ENCODE data around the gene IL1B. TPM values are rescaled to one million over a fixed set of nuclear protein-coding genes. Genes with fewer than 3 reads are reported as not detected.
"Not testable (repeated sequence)": the region's sequence is repeated elsewhere in the genome, so short reads cannot be mapped to it uniquely, and the experiment has no call there.

Gene IL1B
- polyA plus RNA-seq, 4 donors, result 2.7 to 5.3 (median 3.1) TPM

GRCh38 chr2:112833976-112834375 is 2.6 kb downstream of the IL1B start:
- DNase-seq (no peak), FAIRE-seq (no peak)
- no peaks in the 10 kb centered on the region for H3K27me3 ChIP-seq (ENCODE audit: control insufficient read depth in 3 of 3, insufficient read depth in 3 of 3, low read length in 3 of 3)
- peak overlapping the region in 1 of 3 donors; percentile 24 for H3K27ac ChIP-seq (ENCODE audit: low read depth in 1 of 3, low read length in 2 of 3)
- peaks cover 0 to 3% (median 0%) of the 10 kb centered on the region in 3 donors for H3K36me3 ChIP-seq (ENCODE audit: control insufficient read depth in 3 of 3, insufficient read depth in 2 of 3, low read depth in 1 of 3, low read length in 3 of 3)
- no peak overlapping the region for H3K4me3 ChIP-seq (ENCODE audit: low read depth in 1 of 3, low read length in 3 of 3)
- no peaks in the 10 kb centered on the region for H3K9me3 ChIP-seq (ENCODE audit: control insufficient read depth in 2 of 2, insufficient read depth in 1 of 2, low read depth in 1 of 2, low read length in 1 of 2)
- peaks cover 0 to 38% (median 2%) of the 10 kb centered on the region in 3 donors for H3K4me1 ChIP-seq (ENCODE audit: control insufficient read depth in 3 of 3, insufficient read depth in 2 of 3, low read depth in 1 of 3, low read length in 2 of 3)

DNA sequence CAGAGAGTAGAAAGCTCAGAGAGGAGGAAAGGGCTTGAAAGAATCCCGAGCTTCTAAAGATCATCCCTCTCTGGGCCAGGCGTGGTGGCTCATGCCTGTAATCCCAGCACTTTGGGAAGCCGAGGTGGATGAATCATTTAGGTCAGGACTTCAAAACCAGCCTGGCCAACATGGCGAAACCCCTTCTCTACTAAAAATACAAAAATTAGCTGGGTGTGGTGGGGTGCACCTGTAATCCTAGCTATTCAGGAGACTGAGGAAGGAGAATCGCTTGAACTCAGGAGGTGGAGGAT is 3.0 kb downstream of the IL1B start:
- WGBS, 3 donors, result 89 to 92% (median 91%) methylated on average over 5 of the region's 5 CpGs
- peaks cover 0 to 38% (median 2%) of the 10 kb centered on the region in 3 donors for H3K4me1 ChIP-seq (ENCODE audit: control insufficient read depth in 3 of 3, insufficient read depth in 2 of 3, low read depth in 1 of 3, low read length in 2 of 3)
- H3K27me3 ChIP-seq (ENCODE audit: control insufficient read depth in 3 of 3, insufficient read depth in 3 of 3, low read length in 3 of 3); FAIRE-seq; H3K27ac ChIP-seq (ENCODE audit: low read depth in 1 of 3, low read length in 2 of 3); H3K9me3 ChIP-seq (ENCODE audit: control insufficient read depth in 2 of 2, insufficient read depth in 1 of 2, low read depth in 1 of 2, low read length in 1 of 2); H3K36me3 ChIP-seq (ENCODE audit: control insufficient read depth in 3 of 3, insufficient read depth in 2 of 3, low read depth in 1 of 3, low read length in 3 of 3); DNase-seq; H3K4me3 ChIP-seq (ENCODE audit: low read depth in 1 of 3, low read length in 3 of 3): not testable (repeated sequence)

GRCh38 chr2:112832841-112833638 is 3.5 kb downstream of the IL1B start:
- Histone ChIP-seq H3K9me3 (ENCODE audit: control insufficient read depth in 2 of 2, insufficient read depth in 1 of 2, low read depth in 1 of 2, low read length in 1 of 2) (no peaks in the 10 kb centered on the region), H3K27ac (ENCODE audit: low read depth in 1 of 3, low read length in 2 of 3) (no peak overlapping the region), H3K36me3 (ENCODE audit: control insufficient read depth in 3 of 3, insufficient read depth in 2 of 3, low read depth in 1 of 3, low read length in 3 of 3) (peaks cover 0 to 3% (median 0%) of the 10 kb centered on the region in 3 donors), H3K4me1 (ENCODE audit: control insufficient read depth in 3 of 3, insufficient read depth in 2 of 3, low read depth in 1 of 3, low read length in 2 of 3) (peaks cover 0 to 38% (median 2%) of the 10 kb centered on the region in 3 donors), H3K4me3 (ENCODE audit: low read depth in 1 of 3, low read length in 3 of 3) (no peak overlapping the region), H3K27me3 (ENCODE audit: control insufficient read depth in 3 of 3, insufficient read depth in 3 of 3, low read length in 3 of 3) (no peaks in the 10 kb centered on the region)
- no peak for DNase-seq
- WGBS, 3 donors, result 94 to 97% (median 95%) methylated on average over 14 of the region's 14 CpGs
- no peak for FAIRE-seq

GRCh38 chr2:112831946-112832840 is 4.4 kb downstream of the IL1B start:
- WGBS, 3 donors, result 81 to 85% (median 82%) methylated on average over 15 of the region's 15 CpGs
- Histone ChIP-seq H3K4me1 (ENCODE audit: control insufficient read depth in 3 of 3, insufficient read depth in 2 of 3, low read depth in 1 of 3, low read length in 2 of 3) (peaks cover 0 to 36% (median 2%) of the 10 kb centered on the region in 3 donors), H3K9me3 (ENCODE audit: control insufficient read depth in 2 of 2, insufficient read depth in 1 of 2, low read depth in 1 of 2, low read length in 1 of 2) (no peaks in the 10 kb centered on the region), H3K36me3 (ENCODE audit: control insufficient read depth in 3 of 3, insufficient read depth in 2 of 3, low read depth in 1 of 3, low read length in 3 of 3) (peaks cover 0 to 3% (median 0%) of the 10 kb centered on the region in 3 donors), H3K27ac (ENCODE audit: low read depth in 1 of 3, low read length in 2 of 3) (no peak overlapping the region), H3K27me3 (ENCODE audit: control insufficient read depth in 3 of 3, insufficient read depth in 3 of 3, low read length in 3 of 3) (no peaks in the 10 kb centered on the region), H3K4me3 (ENCODE audit: low read depth in 1 of 3, low read length in 3 of 3) (no peak overlapping the region)
- FAIRE-seq (no peak), DNase-seq (no peak)

DNA sequence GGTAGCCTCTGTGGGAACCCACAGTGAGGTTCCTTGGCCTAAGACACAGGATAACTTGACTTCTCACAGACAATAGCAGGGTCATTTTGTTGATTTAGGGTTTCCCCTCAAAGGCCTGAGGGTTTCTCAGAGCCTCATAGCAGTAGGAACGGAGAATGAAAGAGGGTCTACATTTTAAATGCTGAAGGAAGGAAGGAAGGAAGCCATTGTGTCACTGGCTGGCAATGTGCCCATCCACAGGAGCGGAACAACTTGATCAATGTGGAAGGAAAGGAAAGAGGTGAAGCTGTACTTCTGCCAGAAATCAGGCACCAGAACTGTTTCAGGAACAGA is 5.1 kb downstream of the IL1B start:
- H3K36me3 ChIP-seq (ENCODE audit: control insufficient read depth in 3 of 3, insufficient read depth in 2 of 3, low read depth in 1 of 3, low read length in 3 of 3), result peaks cover 0 to 3% (median 0%) of the 10 kb centered on the region in 3 donors
- 42 to 52% (median 47%) methylated on average over 2 of the region's 2 CpGs for WGBS, 3 donors
- no peaks in the 10 kb centered on the region for H3K9me3 ChIP-seq (ENCODE audit: control insufficient read depth in 2 of 2, insufficient read depth in 1 of 2, low read depth in 1 of 2, low read length in 1 of 2)
- H3K27me3 ChIP-seq (ENCODE audit: control insufficient read depth in 3 of 3, insufficient read depth in 3 of 3, low read length in 3 of 3), result no peaks in the 10 kb centered on the region
- H3K27ac ChIP-seq (ENCODE audit: low read depth in 1 of 3, low read length in 2 of 3), result no peak overlapping the region
- H3K4me1 ChIP-seq (ENCODE audit: control insufficient read depth in 3 of 3, insufficient read depth in 2 of 3, low read depth in 1 of 3, low read length in 2 of 3), result peaks cover 0 to 32% (median 2%) of the 10 kb centered on the region in 3 donors
- DNase-seq (no peak), FAIRE-seq (no peak)
- H3K4me3 ChIP-seq (ENCODE audit: low read depth in 1 of 3, low read length in 3 of 3), result no peak overlapping the region

- H3K36me3 ChIP-seq (ENCODE audit: control insufficient read depth in 3 of 3, insufficient read depth in 2 of 3, low read depth in 1 of 3, low read length in 3 of 3), result peaks cover 0 to 3% (median 0%) of the 10 kb centered on the region in 3 donors
- no peak for FAIRE-seq
These were observed 5.7 kb downstream of the IL1B start for GRCh38 chr2:112830682-112831512.

GRCh38 chr2:112829961-112830681 is 6.5 kb downstream of the IL1B start:
- no peak for FAIRE-seq

More at GRCh38 chr2:112830682-112831512, 5.7 kb downstream of the IL1B start:
- peaks cover 0 to 26% (median 2%) of the 10 kb centered on the region in 3 donors for H3K4me1 ChIP-seq (ENCODE audit: control insufficient read depth in 3 of 3, insufficient read depth in 2 of 3, low read depth in 1 of 3, low read length in 2 of 3)
- no peaks in the 10 kb centered on the region for H3K9me3 ChIP-seq (ENCODE audit: control insufficient read depth in 2 of 2, insufficient read depth in 1 of 2, low read depth in 1 of 2, low read length in 1 of 2)
- no peak overlapping the region for H3K4me3 ChIP-seq (ENCODE audit: low read depth in 1 of 3, low read length in 3 of 3)
- DNase-seq, result no peak
- no peaks in the 10 kb centered on the region for H3K27me3 ChIP-seq (ENCODE audit: control insufficient read depth in 3 of 3, insufficient read depth in 3 of 3, low read length in 3 of 3)
- 74 to 76% (median 75%) methylated on average over 5 of the region's 5 CpGs for WGBS, 3 donors
- H3K27ac ChIP-seq (ENCODE audit: low read depth in 1 of 3, low read length in 2 of 3), result no peak overlapping the region

More at GRCh38 chr2:112829961-112830681, 6.5 kb downstream of the IL1B start:
- DNase-seq, result no peak
- no peak overlapping the region for H3K4me3 ChIP-seq (ENCODE audit: low read depth in 1 of 3, low read length in 3 of 3)
- no peaks in the 10 kb centered on the region for H3K9me3 ChIP-seq (ENCODE audit: control insufficient read depth in 2 of 2, insufficient read depth in 1 of 2, low read depth in 1 of 2, low read length in 1 of 2)
- H3K27me3 ChIP-seq (ENCODE audit: control insufficient read depth in 3 of 3, insufficient read depth in 3 of 3, low read length in 3 of 3), result no peaks in the 10 kb centered on the region
- 93 to 95% (median 94%) methylated on average over 10 of the region's 10 CpGs for WGBS, 3 donors
- H3K36me3 ChIP-seq (ENCODE audit: control insufficient read depth in 3 of 3, insufficient read depth in 2 of 3, low read depth in 1 of 3, low read length in 3 of 3), result peaks cover 0 to 3% (median 0%) of the 10 kb centered on the region in 3 donors
- H3K27ac ChIP-seq (ENCODE audit: low read depth in 1 of 3, low read length in 2 of 3), result no peak overlapping the region
- peaks cover under 1 to 19% (median 2%) of the 10 kb centered on the region in 3 donors for H3K4me1 ChIP-seq (ENCODE audit: control insufficient read depth in 3 of 3, insufficient read depth in 2 of 3, low read depth in 1 of 3, low read length in 2 of 3)
